GM19238 (cell line): ENCODE measurements around the gene RDM1.

Experiments
- DNase-seq: peaks from one replicate; pipeline ENCODE4 v3.0.0; 2011; ENCODE audit warnings: low spot score; ENCODE audit not compliant: insufficient read length

The RDM1 gene

GRCh38 chr17:35934760-35935159 is 4.2 kb upstream of the RDM1 start:
- no peak for DNase-seq

DNA sequence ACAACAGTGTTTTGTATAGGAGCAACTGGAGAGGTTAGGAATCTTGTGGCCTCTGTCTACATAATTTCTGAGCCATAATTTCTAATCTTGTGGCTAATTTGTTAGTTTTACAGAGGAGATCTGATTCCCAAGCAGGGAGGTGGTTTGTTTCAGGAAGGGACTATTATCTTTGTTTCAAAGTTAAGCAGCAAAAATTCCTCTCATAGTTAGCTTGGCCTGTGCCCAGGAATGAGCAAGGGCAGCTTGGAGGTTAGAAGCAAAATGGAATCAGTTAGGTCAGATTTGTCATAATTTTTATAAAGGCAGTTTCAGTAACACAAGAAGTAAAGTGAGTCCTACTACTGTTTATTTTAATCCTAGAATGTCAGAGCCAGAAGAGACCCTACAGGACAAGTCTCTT is 2.0 kb upstream of the RDM1 start:
- DNase-seq, result no peak

DNA sequence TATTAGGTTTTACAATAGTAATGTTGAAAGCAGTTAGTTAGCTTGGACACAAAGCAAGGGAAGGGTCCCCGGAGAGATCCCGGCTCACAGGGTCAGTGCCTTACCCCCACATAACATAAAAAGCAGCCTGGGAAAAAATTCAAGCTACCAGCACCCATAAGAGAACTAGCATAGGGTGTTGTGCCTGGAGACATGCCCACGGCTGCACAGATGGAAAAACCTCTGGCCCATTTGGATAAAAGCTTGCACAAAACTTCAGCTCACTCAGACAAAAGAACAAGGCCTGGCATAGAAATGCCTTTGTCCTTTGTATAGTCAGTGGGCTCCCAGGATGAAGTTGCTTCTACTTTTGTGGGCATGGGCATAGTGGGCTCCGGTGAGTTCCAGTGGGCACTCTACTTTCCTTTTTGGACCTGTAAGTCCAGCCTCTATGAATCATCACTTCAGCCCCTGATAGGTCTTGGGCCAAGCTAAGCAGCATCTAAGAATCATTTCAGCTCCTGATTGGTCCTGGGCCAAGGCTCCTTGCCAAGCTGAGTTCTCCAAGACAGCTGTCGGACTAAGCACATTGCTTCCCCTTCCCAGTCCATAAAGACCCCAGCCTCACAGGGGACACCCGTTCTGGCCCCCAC is 1.3 kb upstream of the RDM1 start:
- DNase-seq, result no peak

DNA sequence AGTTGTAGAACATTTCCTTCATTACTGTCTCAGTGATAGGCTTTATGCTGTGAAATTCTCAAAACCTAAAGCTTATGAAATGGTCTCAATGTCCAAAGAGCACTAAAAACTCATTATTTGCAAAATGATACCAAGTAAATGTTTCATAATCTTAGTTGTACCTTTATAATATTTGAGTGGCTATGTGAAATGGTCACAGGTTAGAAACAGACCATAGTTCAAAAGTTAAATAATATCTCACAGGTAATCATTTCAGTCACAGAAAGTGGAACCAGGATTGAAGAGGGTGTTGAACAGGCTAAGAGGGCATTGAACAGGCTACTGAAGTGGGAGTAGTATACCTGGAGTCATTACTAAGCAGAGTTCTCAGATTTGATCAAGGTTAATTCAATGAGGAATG is 2.9 kb downstream of the RDM1 start:
- DNase-seq, result no peak

GRCh38 chr17:35923609-35924114 is 6.9 kb downstream of the RDM1 start:
- DNase-seq, result no peak

DNA sequence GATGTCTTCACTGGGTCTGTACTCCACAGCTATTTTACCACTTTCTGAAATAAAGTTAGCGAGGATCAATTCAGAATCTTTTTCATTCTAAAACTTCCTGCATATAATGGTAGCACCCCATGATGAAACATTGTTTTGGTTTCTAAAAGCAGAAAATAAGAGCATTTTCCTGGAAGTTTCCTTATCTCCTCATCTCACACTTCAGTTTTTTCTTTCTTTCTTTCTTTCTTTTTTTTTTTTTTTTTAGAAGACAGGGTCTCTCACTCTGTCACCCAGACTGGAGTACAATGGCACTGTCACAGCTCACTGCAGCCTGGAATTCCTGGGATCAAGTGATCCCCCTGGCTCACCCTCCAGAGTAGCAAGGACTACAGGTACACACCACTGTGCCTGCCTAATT is 10.3 kb downstream of the RDM1 start:
- no peak for DNase-seq

GRCh38 chr17:35918665-35919064 is 11.9 kb downstream of the RDM1 start:
- DNase-seq, result no peak

- no peak for DNase-seq
These were observed 12.9 kb downstream of the RDM1 start for GRCh38 chr17:35917519-35918213.

DNA sequence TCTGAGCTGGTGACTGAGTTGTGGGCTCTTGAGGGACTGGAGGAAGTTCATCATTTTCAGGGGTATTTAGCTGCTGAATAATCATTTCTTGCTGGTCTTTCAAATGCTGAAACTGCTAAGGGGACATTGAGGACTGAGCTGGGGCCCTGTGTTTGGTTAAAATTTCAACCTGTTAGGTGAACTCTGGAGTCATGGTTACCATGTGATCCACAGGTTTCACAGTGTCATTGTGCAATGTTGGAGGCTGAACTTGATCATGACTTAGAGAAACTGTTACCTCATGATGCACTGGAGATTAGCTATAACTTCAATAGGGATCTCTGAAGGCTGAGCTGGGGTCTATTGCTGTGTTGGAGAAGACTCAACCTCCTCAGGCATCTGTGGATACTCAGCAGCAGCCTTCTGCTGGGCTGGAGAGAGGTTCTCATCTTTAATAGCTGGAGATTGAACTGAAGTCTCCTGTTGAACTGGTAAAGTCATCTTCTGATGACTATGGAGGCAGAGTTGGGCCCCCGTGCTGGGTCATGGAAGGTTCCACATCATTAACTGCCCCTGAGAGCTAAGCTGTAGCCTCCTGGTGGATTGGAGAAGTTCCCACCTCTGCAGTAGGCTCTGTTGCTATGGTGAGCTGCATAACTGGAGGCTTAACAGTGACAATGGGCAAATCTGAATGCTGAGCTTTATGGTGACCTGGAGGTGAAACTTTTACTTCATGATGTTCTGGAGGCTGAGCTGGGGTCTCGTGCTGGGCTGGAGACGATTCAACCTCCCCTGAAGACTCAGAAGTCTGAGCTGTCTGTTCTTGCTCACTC is 15.2 kb downstream of the RDM1 start:
- DNase-seq, result no peak

DNA sequence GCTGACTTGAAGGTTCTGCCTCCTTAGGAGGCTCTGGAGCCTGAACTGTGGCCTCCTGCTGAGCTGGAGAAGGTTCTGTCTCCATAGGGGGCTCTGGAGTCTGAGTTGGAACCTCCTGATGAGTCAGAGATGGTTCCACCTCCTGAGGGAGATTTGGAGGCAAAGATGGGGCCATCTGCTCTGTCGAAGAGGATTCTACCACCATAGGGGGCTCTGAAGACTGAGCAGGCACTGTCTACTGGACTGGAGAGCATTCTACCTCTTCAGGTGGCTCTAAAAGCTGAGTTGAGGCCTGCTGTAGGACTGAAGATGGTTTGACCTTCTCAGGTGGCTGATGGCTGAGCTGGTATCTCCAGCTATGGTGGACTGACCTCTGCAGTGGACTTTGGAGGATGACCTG is 16.2 kb downstream of the RDM1 start:
- no peak for DNase-seq

GRCh38 chr17:35913609-35914008 is 17.0 kb downstream of the RDM1 start:
- DNase-seq, result no peak

GRCh38 chr17:35912942-35913341 is 17.6 kb downstream of the RDM1 start:
- DNase-seq, result no peak

- DNase-seq, result no peak
These were observed 18.1 kb downstream of the RDM1 start for GRCh38 chr17:35912339-35912912.

- no peak for DNase-seq
These were observed 21.2 kb downstream of the RDM1 start for GRCh38 chr17:35909408-35909807.

- no peak for DNase-seq
These were observed 22.9 kb downstream of the RDM1 start for GRCh38 chr17:35907691-35908090.

GRCh38 chr17:35906926-35907637 is 23.5 kb downstream of the RDM1 start:
- DNase-seq, result no peak

GRCh38 chr17:35906191-35906925 is 24.2 kb downstream of the RDM1 start:
- DNase-seq, result no peak

DNA sequence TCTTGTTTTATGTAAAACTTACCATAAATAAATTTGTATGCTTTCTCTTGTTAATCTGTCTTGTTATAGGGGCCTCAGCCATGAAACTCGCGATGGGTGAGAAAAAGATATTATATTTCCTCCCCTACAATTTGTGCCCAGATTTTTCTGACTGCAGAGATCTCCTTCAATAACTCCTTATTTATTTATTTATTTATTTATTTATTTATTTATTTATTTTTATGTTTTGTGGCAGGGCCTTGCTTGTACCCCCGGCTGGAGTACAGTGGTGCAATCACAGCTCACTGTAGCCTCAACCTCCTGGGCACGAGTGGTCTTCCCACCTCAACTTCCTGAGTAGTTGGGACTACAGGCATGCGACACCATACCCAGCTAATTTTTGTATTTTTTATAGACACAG is 27.1 kb downstream of the RDM1 start:
- DNase-seq, result no peak

GRCh38 chr17:35901631-35902175 is 28.9 kb downstream of the RDM1 start:
- DNase-seq, result no peak
